HEK293T (cell line): ENCODE measurements around the gene CASS4.
A peak's percentile ranks its signal among the peaks of the same experiment; 100 is the strongest.
"Not testable (repeated sequence)": the region's sequence is repeated elsewhere in the genome, so short reads cannot be mapped to it uniquely, and the experiment has no call there.

Experiments used
- CTCF ChIA-PET: fragments of 350-600 bp; formaldehyde crosslinking; extraction: SDS; loops from one replicate; lab custom pipeline; 2021; ENCODE audit warnings: antibody characterized with exemption, inconsistent platforms; lab: Yijun Ruan, JAX
- POLR2A ChIA-PET: fragments of 350-600 bp; formaldehyde crosslinking; extraction: SDS; loops from one replicate; lab custom pipeline; 2020; ENCODE audit warnings: antibody characterized with exemption, inconsistent platforms; lab: Yijun Ruan, JAX
- DNase-seq: peaks from one replicate; pipeline ENCODE4 v3.0.0; 2012; ENCODE audit warnings: mixed read lengths; ENCODE audit errors: extremely low spot score
- ARNT ChIP-seq: fragments of 450-650 bp; IDR thresholded peaks from 2 replicates; pipeline ENCODE4 v1.6.1; 2017; ENCODE audit warnings: mild to moderate bottlenecking
- BHLHE40 ChIP-seq: fragments of 450-650 bp; IDR thresholded peaks from 2 replicates; pipeline ENCODE4 v1.6.1; 2016; ENCODE audit warnings: mild to moderate bottlenecking, moderate library complexity, borderline replicate concordance
- CTBP1 ChIP-seq: fragments of 450-650 bp; IDR thresholded peaks from 2 replicates; pipeline ENCODE4 v1.6.1; 2016; ENCODE audit warnings: borderline replicate concordance
- ELF4 ChIP-seq: fragments of 450-650 bp; IDR thresholded peaks from 2 replicates; pipeline ENCODE4 v1.6.1; 2017; ENCODE audit warnings: antibody characterized with exemption
- FOXA1 ChIP-seq: fragments of 450-650 bp; IDR thresholded peaks from 2 replicates; pipeline ENCODE4 v1.6.1; 2016; ENCODE audit warnings: mild to moderate bottlenecking
- FOXK2 ChIP-seq: fragments of 450-650 bp; IDR thresholded peaks from 2 replicates; pipeline ENCODE4 v1.6.1; 2016; ENCODE audit warnings: mild to moderate bottlenecking
- FOXM1 ChIP-seq: fragments of 450-650 bp; IDR thresholded peaks from 2 replicates; pipeline ENCODE4 v1.6.1; 2017; ENCODE audit warnings: mild to moderate bottlenecking, borderline replicate concordance
- HDGF ChIP-seq: fragments of 450-650 bp; IDR thresholded peaks from 2 replicates; pipeline ENCODE4 v1.6.1; 2017; ENCODE audit warnings: antibody characterized with exemption, borderline replicate concordance
- L3MBTL2 ChIP-seq: fragments of 450-650 bp; conservative IDR thresholded peaks from 2 replicates; pipeline ENCODE4 v1.6.1; 2016; ENCODE audit warnings: mild to moderate bottlenecking
- LEF1 ChIP-seq: fragments of 450-650 bp; IDR thresholded peaks from 2 replicates; pipeline ENCODE4 v1.6.1; 2017; ENCODE audit warnings: mild to moderate bottlenecking, borderline replicate concordance
- NFRKB ChIP-seq: fragments of 450-650 bp; IDR thresholded peaks from 2 replicates; pipeline ENCODE4 v1.6.1; 2016; ENCODE audit warnings: mild to moderate bottlenecking, moderate library complexity
- PKNOX1 ChIP-seq: fragments of 450-650 bp; IDR thresholded peaks from 2 replicates; pipeline ENCODE4 v1.6.1; 2016
- SP1 ChIP-seq: fragments of 450-650 bp; IDR thresholded peaks from 2 replicates; pipeline ENCODE4 v1.6.1; 2017
- SUZ12 ChIP-seq: fragments of 450-650 bp; IDR thresholded peaks from 2 replicates; pipeline ENCODE4 v1.6.1; 2016; ENCODE audit warnings: mild to moderate bottlenecking
- TARDBP ChIP-seq: fragments of 450-650 bp; IDR thresholded peaks from 2 replicates; pipeline ENCODE4 v1.6.1; 2016
- ZNF384 ChIP-seq: fragments of 450-650 bp; IDR thresholded peaks from 2 replicates; pipeline ENCODE4 v1.6.1; 2016

CASS4 gene

DNA sequence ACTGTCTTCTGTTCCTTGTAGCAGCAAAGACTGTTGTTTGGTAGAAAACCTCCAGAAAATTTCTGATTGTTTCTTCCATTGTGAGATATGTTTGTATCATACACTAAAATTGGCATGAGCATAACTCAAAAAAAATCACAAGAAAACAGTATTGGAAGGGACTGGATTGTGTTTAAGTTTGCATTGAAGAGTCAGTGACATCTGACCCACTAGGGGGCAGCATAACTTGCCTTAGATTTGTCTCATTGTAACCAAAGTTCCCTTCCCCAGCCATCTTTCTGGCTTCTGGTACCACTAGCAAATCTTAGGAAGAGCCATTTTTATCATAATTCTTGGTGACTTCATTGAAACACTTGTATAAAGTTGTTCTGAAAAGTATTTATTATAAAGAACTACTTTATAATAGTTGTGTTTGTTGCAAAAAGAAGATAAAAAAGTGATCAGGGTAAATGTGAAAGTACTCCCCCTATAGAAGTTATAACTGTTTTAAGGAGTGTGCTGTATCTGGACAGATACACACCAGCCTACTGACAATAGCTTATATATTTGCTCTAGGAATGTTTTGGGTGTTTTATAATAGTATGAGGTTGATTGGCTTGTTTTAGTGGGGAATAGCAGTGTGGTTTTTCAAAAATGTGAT, 11.9 kb upstream of the CASS4 start:
- ChIA-PET POLR2A (no interaction called here), CTCF (no interaction called here)
- no peak for TF ChIP-seq LEF1
- no peak for TF ChIP-seq SUZ12
- TF ChIP-seq PKNOX1: 0 out of 2 replicates have a peak, but pooled peaks have one; percentile 15
- peak; percentile 53 for DNase-seq

GRCh38 chr20:56403465-56403864, 8.6 kb upstream of the CASS4 start:
- CTCF ChIA-PET: no interaction called here
- POLR2A ChIA-PET: no interaction called here
- TF ChIP-seq L3MBTL2 (no peak), ZNF384 (no peak), ARNT (no peak), FOXM1 (no peak)

GRCh38 chr20:56405356-56405755, 6.7 kb upstream of the CASS4 start:
- POLR2A ChIA-PET, DNase-seq, CTCF ChIA-PET: not testable (repeated sequence)

More at GRCh38 chr20:56403465-56403864, 8.6 kb upstream of the CASS4 start:
- DNase-seq: no peak

GRCh38 chr20:56406910-56407309, 5.2 kb upstream of the CASS4 start:
- no peak for DNase-seq
- no peak for TF ChIP-seq CTBP1
- TF ChIP-seq ELF4: no peak
- no peak for TF ChIP-seq L3MBTL2
- no peak for TF ChIP-seq FOXM1
- TF ChIP-seq SP1: no peak
- no peak for TF ChIP-seq SUZ12
- no peak for TF ChIP-seq ARNT
- no peak for TF ChIP-seq TARDBP
- TF ChIP-seq FOXA1: no peak
- no peak for TF ChIP-seq BHLHE40
- CTCF ChIA-PET: no interaction called here
- POLR2A ChIA-PET: no interaction called here

- CTCF ChIA-PET: no interaction called here
These were observed 2.5 kb upstream of the CASS4 start for GRCh38 chr20:56409521-56409920.

DNA sequence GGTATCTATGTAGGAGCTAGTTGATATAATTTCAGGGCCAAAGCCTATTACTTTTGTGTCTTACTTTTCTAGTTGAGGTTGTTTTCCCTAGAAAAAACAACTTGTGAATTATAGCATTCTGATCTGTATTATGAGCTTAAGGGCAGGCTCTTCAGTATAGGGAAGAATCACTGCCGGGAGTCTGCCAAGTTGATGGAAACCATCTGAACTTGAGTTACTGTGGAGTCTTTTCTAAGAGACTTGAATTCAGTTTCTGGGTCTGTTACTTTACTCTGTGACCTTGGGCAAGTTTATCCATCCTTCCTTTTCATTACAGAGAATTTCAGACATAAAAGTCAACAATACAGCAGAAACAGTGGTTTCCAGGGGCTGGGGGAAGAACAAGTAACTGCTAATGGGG, 2.1 kb upstream of the CASS4 start:
- no peak for DNase-seq
- TF ChIP-seq FOXK2: no peak
- no peak for TF ChIP-seq CTBP1
- TF ChIP-seq PKNOX1: no peak
- no peak for TF ChIP-seq ELF4
- no peak for TF ChIP-seq L3MBTL2
- TF ChIP-seq ZNF384: no peak
- TF ChIP-seq TARDBP: no peak
- no peak for TF ChIP-seq SUZ12
- no peak for TF ChIP-seq FOXA1
- TF ChIP-seq NFRKB: no peak
- no peak for TF ChIP-seq LEF1
- no peak for TF ChIP-seq HDGF
- no peak for TF ChIP-seq FOXM1
- TF ChIP-seq ARNT: no peak
- no peak for TF ChIP-seq BHLHE40
- TF ChIP-seq SP1: no peak
- ChIA-PET POLR2A (no interaction called here), CTCF (no interaction called here)

More at GRCh38 chr20:56409521-56409920, 2.5 kb upstream of the CASS4 start:
- POLR2A ChIA-PET: interaction anchor here (1.0 kb wide), 1 partner anchor 59 kb away, joined by 3 read pairs; the partner anchor contains the start of gene RTF2
- no peak for DNase-seq
- no peak for TF ChIP-seq HDGF

DNA sequence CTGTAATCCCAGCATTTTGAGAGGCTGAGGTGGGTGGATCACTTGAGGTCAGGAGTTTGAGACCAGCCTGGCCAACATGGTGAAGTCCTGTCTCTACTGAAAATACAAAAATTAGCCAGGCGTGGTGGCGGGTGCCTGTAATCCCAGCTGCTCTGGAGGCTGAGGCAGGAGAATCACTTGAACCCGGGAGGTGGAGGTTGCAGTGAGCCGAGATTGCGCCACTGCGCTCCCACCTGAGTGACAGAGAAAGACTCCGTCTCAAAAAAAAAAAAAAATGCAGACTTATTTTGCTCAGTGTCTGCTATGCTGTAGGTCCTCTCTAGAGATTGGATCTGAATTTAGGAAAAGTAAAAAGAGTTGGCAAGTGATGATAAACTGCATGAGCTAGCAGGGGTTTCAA, 773 bp upstream of the CASS4 start:
- POLR2A ChIA-PET, DNase-seq: not testable (repeated sequence)
- CTCF ChIA-PET: interaction anchor here (0.6 kb wide), 1 partner anchor 129 kb away, joined by 3 read pairs; no protein-coding TSS in a partner anchor

GRCh38 chr20:56412473-56412790, 372 bp downstream of the CASS4 start:
- POLR2A ChIA-PET: no interaction called here
- TF ChIP-seq BHLHE40 (no peak), FOXA1 (no peak), FOXM1 (no peak), FOXK2 (no peak), L3MBTL2 (no peak), CTBP1 (no peak), ZNF384 (no peak), HDGF (no peak), NFRKB (no peak), SUZ12 (no peak), ELF4 (no peak), TARDBP (no peak), LEF1 (no peak)
- CTCF ChIA-PET: no interaction called here
- no peak for DNase-seq
